KG1 (cell line): Measurements from ENCODE around the gene OSBPL5.

ENCODE experiments used
- DNase-seq: peaks from one replicate; lab custom pipeline; 2025; lab: John Stamatoyannopoulos, UW

Gene OSBPL5

GRCh38 chr11:3197044-3197695, 32.1 kb upstream of the OSBPL5 start:
- DNase-seq = no peak

- DNase-seq = no peak
Observed at GRCh38 chr11:3196161-3197043, 31.3 kb upstream of the OSBPL5 start.

- no peak for DNase-seq
Observed at GRCh38 chr11:3195251-3196160, 30.4 kb upstream of the OSBPL5 start.

GRCh38 chr11:3194016-3194816, 29.1 kb upstream of the OSBPL5 start:
- no peak for DNase-seq

- no peak for DNase-seq
Observed at GRCh38 chr11:3193373-3194015, 28.4 kb upstream of the OSBPL5 start.

- no peak for DNase-seq
Observed at GRCh38 chr11:3192511-3193372, 27.6 kb upstream of the OSBPL5 start.

GRCh38 chr11:3191586-3192324, 26.6 kb upstream of the OSBPL5 start:
- no peak for DNase-seq

GRCh38 chr11:3190600-3190999, 25.5 kb upstream of the OSBPL5 start:
- DNase-seq = no peak

- DNase-seq = no peak
Observed at GRCh38 chr11:3189886-3190583, 24.9 kb upstream of the OSBPL5 start.

- DNase-seq = no peak
Observed at GRCh38 chr11:3189196-3189843, 24.2 kb upstream of the OSBPL5 start.

- no peak for DNase-seq
Observed at GRCh38 chr11:3188496-3189195, 23.5 kb upstream of the OSBPL5 start.

- no peak for DNase-seq
Observed at GRCh38 chr11:3186166-3186953, 21.2 kb upstream of the OSBPL5 start.

GRCh38 chr11:3184732-3185347, 19.7 kb upstream of the OSBPL5 start:
- DNase-seq = no peak

- no peak for DNase-seq
Observed at GRCh38 chr11:3183523-3183922, 18.4 kb upstream of the OSBPL5 start.

GRCh38 chr11:3182462-3182852, 17.3 kb upstream of the OSBPL5 start:
- DNase-seq = no peak

GRCh38 chr11:3181725-3182461, 16.8 kb upstream of the OSBPL5 start:
- DNase-seq = no peak
